ENCODE measurements around the gene KLK11.

Gene KLK11

DNA sequence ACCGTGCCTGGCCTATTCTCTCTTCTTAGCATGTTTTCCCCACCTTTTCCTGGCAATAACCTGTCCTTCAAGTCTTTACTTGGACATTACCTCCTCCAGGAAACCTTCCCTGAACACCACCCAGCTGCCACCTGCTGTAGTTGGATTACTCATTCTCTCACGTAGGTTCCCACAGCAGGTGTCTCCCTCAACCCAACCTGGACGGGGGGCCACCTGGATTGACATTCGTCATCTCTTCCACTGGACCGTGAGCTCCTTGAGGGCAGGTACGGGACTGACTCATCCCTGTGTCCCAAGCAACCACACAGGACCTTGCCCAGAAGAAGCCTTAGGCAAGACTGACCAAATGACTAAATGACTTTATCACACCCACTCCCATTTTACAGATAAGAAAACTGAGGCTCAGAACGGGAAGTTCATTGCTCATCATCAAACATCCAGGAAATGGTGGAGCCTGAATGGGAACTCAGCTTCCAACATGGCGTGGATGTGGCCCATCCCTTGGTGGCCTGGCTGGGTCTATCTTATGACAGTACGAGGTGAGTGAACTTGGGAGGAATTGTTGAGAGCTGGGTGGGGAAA lies 53.5 kb downstream of the KLK11 start:
- DNase-seq (ENCODE audit: low read depth in 3 of 3): no peak

Data from stimulated activated CD4-positive, alpha-beta T cell treated with anti-CD3 and anti-CD28 coated beads, TNF-alpha, amount 100 ng/mL, for 4 hours (primary cell).